ENCODE measurements around the gene SWT1.
"Not testable (repeated sequence)": the region's sequence is repeated elsewhere in the genome, so short reads cannot be mapped to it uniquely, and the experiment has no call there.

SWT1 gene

GRCh38 chr1:185291652-185292051 is 134.7 kb downstream of the SWT1 start:
- DNase-seq, result no peak

GRCh38 chr1:185292237-185292636 is 135.3 kb downstream of the SWT1 start:
- peak; percentile 46 to 62 (median 61) for DNase-seq

- no peak for DNase-seq
Measured at GRCh38 chr1:185293967-185294542, 137.1 kb downstream of the SWT1 start.

GRCh38 chr1:185295091-185295490 is 138.1 kb downstream of the SWT1 start:
- no peak for DNase-seq

GRCh38 chr1:185297982-185298381 is 141.0 kb downstream of the SWT1 start:
- DNase-seq, result no peak

- DNase-seq, result no peak
Measured at GRCh38 chr1:185300152-185300551, 143.2 kb downstream of the SWT1 start.

GRCh38 chr1:185305419-185305818 is 148.5 kb downstream of the SWT1 start:
- DNase-seq, result no peak

- no peak for DNase-seq
Measured at GRCh38 chr1:185308126-185308525, 151.2 kb downstream of the SWT1 start.

GRCh38 chr1:185309566-185309965 is 152.6 kb downstream of the SWT1 start:
- DNase-seq, result no peak

GRCh38 chr1:185311589-185312225 is 154.7 kb downstream of the SWT1 start:
- DNase-seq, result no peak

GRCh38 chr1:185312361-185313138 is 155.6 kb downstream of the SWT1 start:
- DNase-seq, result peak in 2 of 3 donors; percentile 42 to 51

- DNase-seq, result peak in 1 of 3 donors; percentile 38
Measured at GRCh38 chr1:185314411-185314810, 157.4 kb downstream of the SWT1 start.

GRCh38 chr1:185315445-185316071 is 158.6 kb downstream of the SWT1 start:
- DNase-seq, result no peak

- peak; percentile 86 to 96 (median 90) for DNase-seq
Measured at GRCh38 chr1:185316163-185317033, 159.4 kb downstream of the SWT1 start.

- peak; percentile 94 to 97 (median 97) for DNase-seq
Measured at GRCh38 chr1:185317034-185317885, 160.3 kb downstream of the SWT1 start, which contains the start of gene IVNS1ABP. IVNS1ABP (minus strand) TSS chr1:185317243; CDS start chr1:185309493, 7,750 bp downstream.

GRCh38 chr1:185317886-185318310 is 160.9 kb downstream of the SWT1 start:
- DNase-seq, result peak; percentile 71 to 82 (median 73)

- no peak for DNase-seq
Measured at GRCh38 chr1:185318431-185319138, 161.6 kb downstream of the SWT1 start.

- DNase-seq, result no peak
Measured at GRCh38 chr1:185319139-185319475, 162.1 kb downstream of the SWT1 start.

GRCh38 chr1:185321104-185321503 is 164.1 kb downstream of the SWT1 start:
- DNase-seq, result not testable (repeated sequence)

GRCh38 chr1:185321653-185322221 is 164.8 kb downstream of the SWT1 start:
- DNase-seq, result not testable (repeated sequence)
